ENCODE results near the gene POR.

- TF ChIP-seq ARNT (IDR thresholded peaks at IDR 0.05): no peak
- no peak for TF ChIP-seq NFRKB (IDR thresholded peaks at IDR 0.05)
- TF ChIP-seq FOXK2 (IDR thresholded peaks at IDR 0.05): no peak
- TF ChIP-seq FOXM1 (IDR thresholded peaks at IDR 0.05; ENCODE audit: borderline replicate concordance): no peak
- no peak for TF ChIP-seq ELF4 (IDR thresholded peaks at IDR 0.05)
- no peak for TF ChIP-seq LEF1 (IDR thresholded peaks at IDR 0.05; ENCODE audit: borderline replicate concordance)
Measured at GRCh38 chr7:75957021-75957736, 42.2 kb downstream of the POR start.
